HepG2 (cell line): ENCODE results near the gene SPACDR. TPM values are rescaled to one million over a fixed set of nuclear protein-coding genes. Genes with fewer than 3 reads are reported as not detected.

Experiments
- ATAC-seq: fragments of 200-7000 bp; cut with Tn5 transposase; 3 replicates; pipeline ENCODE4 v1.9.1; 2020; ENCODE audit warnings: mild to moderate bottlenecking, moderate library complexity
- BruUV-seq: library from RNA; stranded (reverse); fragments of 400-500 nt; replicated peaks from 2 replicates; lab custom pipeline; 2021; lab: Mats Ljungman, UMichigan
- CTCF ChIA-PET: fragments of 300-600 bp; formaldehyde crosslinking; extraction: SDS; loops from one replicate; lab custom pipeline; 2021; ENCODE audit warnings: low total read pairs, inconsistent platforms, low intra/inter-chr PET ratio; lab: Yijun Ruan, JAX
- POLR2A ChIA-PET: fragments of 350-600 bp; sonication (Branson Sonifier 250); formaldehyde crosslinking; loops from one replicate; lab custom pipeline; 2020; ENCODE audit warnings: antibody characterized with exemption, inconsistent platforms; lab: Yijun Ruan, JAX
- DNase-seq: peaks from one replicate; pipeline ENCODE4 v3.0.0-alpha.2; 2015; ENCODE audit warnings: low spot score
- FAIRE-seq: peaks from 3 replicates; lab custom pipeline; 2011; peaks lifted over from hg19 to GRCh38; lab: Jason Lieb, UNC
- H2AFZ ChIP-seq: one replicate; pipeline ENCODE4 v1.6.1; 2011; ENCODE audit warnings: low read length, inconsistent platforms
- H3K27ac ChIP-seq: fragments of 300-600 bp; 3 replicates; pipeline ENCODE4 v1.8.0; 2011; ENCODE audit warnings: mixed run types, mild to moderate bottlenecking, mixed read lengths, low read length, inconsistent platforms; ENCODE audit not compliant: insufficient read depth; ENCODE audit errors: extremely low read length
- H3K27me3 ChIP-seq, 2 experiments: fragments of 200-600 bp in 1 of 2; 2 replicates in 1 of 2; 3 replicates in 1 of 2; pipeline versions ENCODE4 v1.6.0 to v1.8.0; 2011; ENCODE audit warnings: low read length in 2 of 2, mild to moderate bottlenecking in 2 of 2, moderate library complexity in 2 of 2, inconsistent platforms in 1 of 2; ENCODE audit not compliant: insufficient read depth in 2 of 2, control insufficient read depth in 1 of 2
- H3K36me3 ChIP-seq, 2 experiments: fragments of 200-600 bp in 1 of 2; replicated peaks in 1 of 2; 2 replicates in 1 of 2; 3 replicates in 1 of 2; pipeline versions ENCODE4 v1.5.1 to v1.8.0; 2011; ENCODE audit warnings: low read length in 2 of 2, inconsistent platforms in 1 of 2; ENCODE audit not compliant: insufficient read depth in 2 of 2, control insufficient read depth in 1 of 2
- H3K4me1 ChIP-seq: 2 replicates; pipeline ENCODE4 v1.5.1; 2012; ENCODE audit warnings: low read length, inconsistent platforms; ENCODE audit not compliant: insufficient read depth
- H3K4me2 ChIP-seq: 2 replicates; pipeline ENCODE4 v1.6.0; 2011; ENCODE audit warnings: low read depth, low read length, inconsistent platforms
- H3K4me3 ChIP-seq, 3 experiments: fragments of 200-600 bp in 1 of 3; sonication (generic), shearing (Covaris generic) in 1 of 3; replicated peaks in 1 of 3; 2 replicates each; pipeline ENCODE4 v1.5.1; 2011 to 2016; ENCODE audit warnings: low read length in 3 of 3, inconsistent platforms in 2 of 3, low read depth in 2 of 3, mild to moderate bottlenecking in 2 of 3, control low read depth in 1 of 3, mixed read lengths in 1 of 3; ENCODE audit not compliant: insufficient read depth in 1 of 3
- H3K79me2 ChIP-seq: one replicate; pipeline ENCODE4 v1.6.1; 2011; ENCODE audit warnings: low read length, inconsistent platforms; ENCODE audit not compliant: insufficient read depth
- H3K9ac ChIP-seq: 2 replicates; pipeline ENCODE4 v1.6.0; 2011; ENCODE audit warnings: mild to moderate bottlenecking, low read depth, low read length, inconsistent platforms; ENCODE audit not compliant: insufficient read depth
- H3K9me3 ChIP-seq: 2 replicates; pipeline ENCODE4 v1.5.1; 2012; ENCODE audit warnings: mild to moderate bottlenecking, low read length
- H4K20me1 ChIP-seq: 2 replicates; pipeline ENCODE4 v1.6.0; 2011; ENCODE audit warnings: inconsistent platforms, mild to moderate bottlenecking, low read length, moderate library complexity; ENCODE audit not compliant: insufficient read depth
- AKNA ChIP-seq: sonication (generic); formaldehyde crosslinking; IDR thresholded peaks from 2 replicates; pipeline ENCODE4 v1.4.0; 2020; ENCODE audit warnings: missing genetic modification reagents, borderline replicate concordance
- POLR2AphosphoS5 ChIP-seq: IDR thresholded peaks from 2 replicates; pipeline ENCODE4 v1.6.1; 2012; ENCODE audit warnings: low read depth, low read length
- RNF219 ChIP-seq: sonication (generic); formaldehyde crosslinking; IDR thresholded peaks from 2 replicates; pipeline ENCODE4 v1.5.0; 2020; ENCODE audit warnings: mild to moderate bottlenecking, missing genetic modification reagents
- SAFB2 ChIP-seq: sonication (generic); formaldehyde crosslinking; IDR thresholded peaks from 2 replicates; pipeline ENCODE4 v1.5.1; 2020; ENCODE audit warnings: missing genetic modification reagents, low read depth, mild to moderate bottlenecking, borderline replicate concordance
- SSRP1 ChIP-seq: IDR thresholded peaks from 2 replicates; pipeline ENCODE4 v1.6.1; 2016; ENCODE audit warnings: control low read depth
- ZC3H13 ChIP-seq: sonication (generic); formaldehyde crosslinking; IDR thresholded peaks from 2 replicates; pipeline ENCODE4 v1.8.1; 2023; ENCODE audit warnings: mild to moderate bottlenecking, missing genetic modification reagents, moderate library complexity
- ZNF792 ChIP-seq: IDR thresholded peaks from 2 replicates; pipeline ENCODE4 v1.6.1; 2016
- WGBS: methylation state at CpG from one replicate; pipeline ENCODE4 v1.1.6; 2017; ENCODE audit warnings: low lambda C conversion rate; 5-methylcytosine and 5-hydroxymethylcytosine counted together
- in situ Hi-C: cut with HindIII; loops from 2 replicates; pipeline ENCODE4 v1.10.0; 2017; ENCODE audit warnings: low pct_unique_long_range_greater_than_20kb; ENCODE audit not compliant: extremely low pct_ligation_motif_present
- intact Hi-C: fragments of 100-400 bp; cut with micrococcal nuclease; formaldehyde crosslinking; loops from one replicate; pipeline ENCODE4 v1.10.0; 2022; ENCODE audit not compliant: unreplicated experiment
- polyA plus RNA-seq, 8 experiments: library from polyadenylated mRNA; depleted of rRNA in 3 of 8; stranded (reverse) in 7 of 8; unstranded in 1 of 8; fragments of >200 nt; fragmentation: Illumina TruSeq in 4 of 8; extraction: Trizol in 4 of 8; gene quantifications; 2 replicates each; pipeline versions ENCODE4 v1.2.1 to v1.2.3, GENCODE V29; 2011 to 2016; ENCODE audit warnings: low read depth in 4 of 8, missing spikeins in 1 of 8, mixed read lengths in 1 of 8; ENCODE audit not compliant: insufficient read depth in 1 of 8
- total RNA-seq, 5 experiments: library from RNA; depleted of rRNA; stranded (reverse); fragments of >200 nt; fragmentation: Illumina TruSeq; extraction: Trizol; gene quantifications; 2 replicates each; pipeline ENCODE4 v1.2.3, GENCODE V29; 2016; ENCODE audit warnings: low read depth in 1 of 5
- TF ChIP-seq, protein P1 (sequence below): sonication (generic); formaldehyde crosslinking; IDR thresholded peaks from 2 replicates; pipeline ENCODE4 v1.4.0; 2020; ENCODE audit warnings: missing genetic modification reagents
- TF ChIP-seq, protein P2 (sequence below): sonication (generic); formaldehyde crosslinking; IDR thresholded peaks from 2 replicates; pipeline ENCODE4 v1.4.0; 2020; ENCODE audit warnings: missing genetic modification reagents, borderline replicate concordance

Gene SPACDR
- total and polyA plus RNA-seq, 2 of the 13 experiments (the other 11 are each of a cell fraction or from before 2014, with no cell fraction given) = 0.41 TPM; not detected in 1

DNA sequence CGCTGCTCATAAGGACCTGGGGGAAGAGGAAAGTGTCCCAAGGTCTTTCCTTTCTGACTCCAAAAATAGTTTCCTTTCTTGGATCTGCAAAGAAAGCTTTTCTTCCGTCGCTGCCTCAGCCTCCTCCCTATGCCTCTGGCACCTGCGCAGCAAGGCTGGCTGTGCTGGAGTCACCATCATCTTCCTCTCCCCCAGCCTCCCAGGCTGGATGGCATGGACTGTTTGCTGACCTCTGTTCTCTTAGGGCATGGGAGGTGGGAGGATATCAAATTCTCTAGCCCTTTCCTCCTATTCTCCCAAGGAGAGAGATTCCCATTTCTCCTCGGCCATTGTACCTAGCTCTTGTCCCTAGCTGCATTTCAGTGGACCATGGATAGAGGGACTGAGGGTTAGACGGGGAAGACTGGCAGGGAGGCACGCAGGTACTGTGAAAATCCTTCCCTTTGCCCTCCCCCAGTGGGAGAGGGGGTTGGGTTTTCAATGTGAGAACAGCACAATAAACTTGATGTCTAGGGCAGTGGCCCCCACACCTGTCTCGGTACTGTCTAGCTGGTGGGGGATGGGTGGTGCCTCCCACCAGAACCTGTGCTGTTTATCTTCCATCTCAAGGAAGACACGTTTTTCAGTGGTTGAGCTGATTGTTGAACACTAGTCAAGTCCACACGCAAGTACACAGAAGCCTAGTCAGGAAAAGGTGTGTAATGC is 30.3 kb downstream of the SPACDR start:
- Histone ChIP-seq H3K4me3 (no peak overlapping the region), H3K4me1 (peaks cover 66% of the 10 kb centered on the region), H3K9ac (no peak overlapping the region), H2AFZ (no peak overlapping the region), H3K9me3 (no peaks in the 10 kb centered on the region), H3K27me3 (no peaks in the 10 kb centered on the region; a peak in 1 of 5 replicates), H3K4me2 (no peak overlapping the region), H4K20me1 (no peaks in the 10 kb centered on the region; the same call in 1 of the 2 replicates), H3K27ac (no peak overlapping the region), H3K79me2 (peaks cover 37% of the 10 kb centered on the region), H3K36me3 (peaks cover 5 to 30% of the 10 kb centered on the region in 2 experiments)
- POLR2A ChIA-PET = interaction anchor here (0.7 to 5.0 kb wide), 3 partner anchors 12 to 21 kb away, joined by 3 to 72 read pairs (median 4); no protein-coding TSS in a partner anchor
- no peak for ATAC-seq
- DNase-seq = no peak
- whole genome bisulfite sequencing = 91% methylated on average over 10 of the region's 10 CpGs
- no TSS peak for BruUV-seq
- CTCF ChIA-PET = no interaction called here
- in situ Hi-C loops (no loop called here), intact Hi-C loops (no loop called here)
- no peak for FAIRE-seq
- TF ChIP-seq SAFB2 (CRISPR knock-in tag) = 0 out of 2 replicates have a peak, but pooled peaks have one; percentile 44
- TF ChIP-seq SSRP1 (CRISPR knock-in tag) = peak; percentile 94
- peak; percentile 17; the same call in 1 of the 2 replicates for TF ChIP-seq POLR2AphosphoS5
- TF ChIP-seq, protein P1, sequence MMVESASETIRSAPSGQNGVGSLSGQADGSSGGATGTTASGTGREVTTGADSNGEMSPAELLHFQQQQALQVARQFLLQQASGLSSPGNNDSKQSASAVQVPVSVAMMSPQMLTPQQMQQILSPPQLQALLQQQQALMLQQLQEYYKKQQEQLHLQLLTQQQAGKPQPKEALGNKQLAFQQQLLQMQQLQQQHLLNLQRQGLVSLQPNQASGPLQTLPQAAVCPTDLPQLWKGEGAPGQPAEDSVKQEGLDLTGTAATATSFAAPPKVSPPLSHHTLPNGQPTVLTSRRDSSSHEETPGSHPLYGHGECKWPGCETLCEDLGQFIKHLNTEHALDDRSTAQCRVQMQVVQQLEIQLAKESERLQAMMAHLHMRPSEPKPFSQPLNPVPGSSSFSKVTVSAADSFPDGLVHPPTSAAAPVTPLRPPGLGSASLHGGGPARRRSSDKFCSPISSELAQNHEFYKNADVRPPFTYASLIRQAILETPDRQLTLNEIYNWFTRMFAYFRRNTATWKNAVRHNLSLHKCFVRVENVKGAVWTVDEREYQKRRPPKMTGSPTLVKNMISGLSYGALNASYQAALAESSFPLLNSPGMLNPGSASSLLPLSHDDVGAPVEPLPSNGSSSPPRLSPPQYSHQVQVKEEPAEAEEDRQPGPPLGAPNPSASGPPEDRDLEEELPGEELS (CRISPR knock-in tag) = 0 out of 2 replicates have a peak, but pooled peaks have one; percentile 20
- no peak for TF ChIP-seq AKNA (CRISPR knock-in tag)
- TF ChIP-seq ZC3H13 (CRISPR knock-in tag) = 0 out of 2 replicates have a peak, but pooled peaks have one; percentile 37
- TF ChIP-seq, protein P2, sequence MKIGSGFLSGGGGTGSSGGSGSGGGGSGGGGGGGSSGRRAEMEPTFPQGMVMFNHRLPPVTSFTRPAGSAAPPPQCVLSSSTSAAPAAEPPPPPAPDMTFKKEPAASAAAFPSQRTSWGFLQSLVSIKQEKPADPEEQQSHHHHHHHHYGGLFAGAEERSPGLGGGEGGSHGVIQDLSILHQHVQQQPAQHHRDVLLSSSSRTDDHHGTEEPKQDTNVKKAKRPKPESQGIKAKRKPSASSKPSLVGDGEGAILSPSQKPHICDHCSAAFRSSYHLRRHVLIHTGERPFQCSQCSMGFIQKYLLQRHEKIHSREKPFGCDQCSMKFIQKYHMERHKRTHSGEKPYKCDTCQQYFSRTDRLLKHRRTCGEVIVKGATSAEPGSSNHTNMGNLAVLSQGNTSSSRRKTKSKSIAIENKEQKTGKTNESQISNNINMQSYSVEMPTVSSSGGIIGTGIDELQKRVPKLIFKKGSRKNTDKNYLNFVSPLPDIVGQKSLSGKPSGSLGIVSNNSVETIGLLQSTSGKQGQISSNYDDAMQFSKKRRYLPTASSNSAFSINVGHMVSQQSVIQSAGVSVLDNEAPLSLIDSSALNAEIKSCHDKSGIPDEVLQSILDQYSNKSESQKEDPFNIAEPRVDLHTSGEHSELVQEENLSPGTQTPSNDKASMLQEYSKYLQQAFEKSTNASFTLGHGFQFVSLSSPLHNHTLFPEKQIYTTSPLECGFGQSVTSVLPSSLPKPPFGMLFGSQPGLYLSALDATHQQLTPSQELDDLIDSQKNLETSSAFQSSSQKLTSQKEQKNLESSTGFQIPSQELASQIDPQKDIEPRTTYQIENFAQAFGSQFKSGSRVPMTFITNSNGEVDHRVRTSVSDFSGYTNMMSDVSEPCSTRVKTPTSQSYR = peak; percentile 52; the same call in 1 of the 2 replicates
- no peak for TF ChIP-seq ZNF792 (CRISPR knock-in tag)
- TF ChIP-seq RNF219 = no peak
